NB4 (cell line): ENCODE measurements around the gene CSNK1D.

Experiments used
- CTCF ChIP-seq: IDR thresholded peaks from one replicate; pipeline ENCODE4 v1.5.1; 2012; ENCODE audit warnings: low read depth, low read length
- MAX ChIP-seq: IDR thresholded peaks from 2 replicates; pipeline ENCODE4 v1.6.1; 2011; ENCODE audit warnings: low read depth, low read length

- TF ChIP-seq CTCF (no peak), MAX (no peak)
Observed at GRCh38 chr17:82246040-82246364, 27.5 kb downstream of the CSNK1D start.
